NCI-H446 treated with DMSO at 0.1 percent for 48 hours (cell line): Measurements from ENCODE around the gene STYK1.
"Not testable (repeated sequence)": the region's sequence is repeated elsewhere in the genome, so short reads cannot be mapped to it uniquely, and the experiment has no call there.

Experiments used
- DNase-seq: peaks from one replicate; lab custom pipeline; 2025; lab: John Stamatoyannopoulos, UW

STYK1 gene

DNA sequence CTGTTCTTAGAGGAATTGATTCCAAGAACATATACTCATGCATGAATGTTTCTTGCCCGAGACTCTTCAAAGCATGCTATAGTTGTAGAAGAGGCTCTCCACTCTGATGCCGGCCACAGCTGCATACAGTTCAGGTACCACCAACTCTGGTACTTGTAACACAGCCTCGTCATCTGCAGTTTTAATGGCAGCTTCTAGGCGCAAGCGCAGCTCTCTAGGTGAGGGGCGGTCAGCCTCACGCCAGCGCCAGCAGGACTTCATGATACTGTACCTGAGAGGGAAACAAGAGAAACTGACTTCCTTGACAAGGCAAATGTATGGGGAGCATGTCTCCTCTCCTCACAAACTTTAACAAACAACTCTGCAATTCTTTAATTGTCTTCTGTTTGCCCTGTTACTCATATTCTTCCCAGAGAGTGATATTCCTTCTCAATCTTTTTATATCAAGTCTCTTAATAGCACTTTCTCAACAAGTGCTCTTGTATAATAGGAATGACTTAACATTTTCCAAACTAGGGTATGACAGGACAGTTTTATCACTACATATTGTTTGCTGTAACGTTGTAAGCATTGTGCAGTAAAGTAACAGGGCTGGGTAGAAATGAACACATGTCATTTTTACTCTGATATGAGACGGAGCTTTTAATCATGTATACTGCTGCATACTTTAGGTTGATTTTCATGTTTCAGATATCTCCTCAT is 53.6 kb downstream of the STYK1 start:
- no peak for DNase-seq

DNA sequence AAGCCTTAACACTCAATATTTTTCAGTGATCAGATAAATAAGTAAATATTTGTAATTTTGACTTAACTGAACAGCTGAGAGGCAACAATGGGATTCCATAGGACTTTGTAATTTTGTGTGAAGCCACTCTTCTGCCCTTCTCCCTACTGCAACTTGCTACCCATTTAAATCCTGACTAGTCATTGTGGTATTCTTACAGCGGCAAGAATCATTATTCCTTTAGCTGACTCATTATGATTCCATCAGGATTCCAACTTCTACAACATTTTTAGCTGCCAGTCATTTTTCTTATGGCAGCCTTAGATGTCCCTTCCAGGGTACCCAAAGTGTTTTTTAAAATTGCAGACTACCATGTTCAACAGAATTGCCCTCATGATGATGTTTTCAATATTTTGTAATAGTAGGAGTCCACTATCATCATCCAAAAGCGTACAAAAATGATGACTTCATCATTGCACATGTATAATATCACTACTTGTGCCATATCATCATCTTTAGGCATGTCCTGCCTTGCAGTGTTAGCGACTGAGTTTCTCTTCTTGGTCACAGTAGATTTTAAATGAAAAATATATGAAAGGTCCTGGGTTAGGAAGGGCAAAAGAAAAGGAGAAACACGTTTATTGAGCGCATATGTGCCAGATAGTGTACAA is 55.4 kb downstream of the STYK1 start:
- no peak for DNase-seq

DNA sequence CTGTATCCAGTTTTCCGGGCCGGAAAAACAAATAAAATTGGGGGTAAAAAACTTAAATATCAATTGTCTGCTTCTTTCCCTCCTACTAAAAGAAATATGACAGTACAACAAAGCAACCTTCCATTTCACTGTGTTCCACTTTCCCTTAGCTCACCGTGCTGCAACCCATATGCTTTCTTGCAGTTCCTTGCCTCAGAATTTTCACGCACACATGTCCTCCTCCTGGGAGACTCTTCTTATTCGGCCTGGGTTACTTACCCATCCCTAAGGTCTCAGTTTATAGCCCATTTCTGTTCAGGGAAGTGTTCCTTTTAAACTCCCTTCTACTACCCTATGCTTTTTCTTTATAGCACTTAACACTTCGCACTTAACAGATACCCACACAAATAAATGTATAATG is 56.0 kb downstream of the STYK1 start:
- DNase-seq = no peak

DNA sequence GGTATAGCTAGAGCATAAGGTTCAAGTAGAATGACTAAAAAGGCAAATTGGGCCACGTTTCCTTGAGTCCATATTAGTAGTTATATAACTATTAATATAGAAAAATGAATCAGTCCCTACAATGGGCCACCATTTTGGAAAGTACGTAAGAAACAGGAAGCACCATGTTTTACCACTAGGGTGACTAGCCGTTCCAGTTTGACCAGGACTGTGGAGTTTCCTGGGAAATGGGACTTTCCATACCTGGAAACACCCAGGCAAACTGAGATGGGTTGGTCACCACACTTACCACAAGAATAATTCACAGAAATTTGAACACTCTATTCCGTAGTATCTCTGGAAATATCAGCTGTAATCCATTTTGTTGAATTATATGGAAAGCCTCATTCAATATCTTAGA is 58.3 kb downstream of the STYK1 start:
- DNase-seq = no peak

DNA sequence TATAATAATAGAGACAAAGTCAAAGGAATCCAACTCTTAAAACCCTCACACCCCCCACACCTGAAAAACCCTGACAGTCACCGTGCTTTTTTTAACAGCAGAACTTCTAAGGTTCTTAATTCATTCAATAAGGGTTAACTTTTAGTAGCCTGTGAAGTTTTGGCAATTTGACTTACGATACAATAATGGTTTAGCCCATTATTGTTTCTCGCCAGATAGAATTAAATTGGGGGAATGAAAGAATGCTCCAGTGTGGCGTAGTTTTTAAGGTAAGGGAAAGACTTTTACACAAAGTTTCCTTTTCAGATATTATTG is 59.8 kb downstream of the STYK1 start:
- no peak for DNase-seq

DNA sequence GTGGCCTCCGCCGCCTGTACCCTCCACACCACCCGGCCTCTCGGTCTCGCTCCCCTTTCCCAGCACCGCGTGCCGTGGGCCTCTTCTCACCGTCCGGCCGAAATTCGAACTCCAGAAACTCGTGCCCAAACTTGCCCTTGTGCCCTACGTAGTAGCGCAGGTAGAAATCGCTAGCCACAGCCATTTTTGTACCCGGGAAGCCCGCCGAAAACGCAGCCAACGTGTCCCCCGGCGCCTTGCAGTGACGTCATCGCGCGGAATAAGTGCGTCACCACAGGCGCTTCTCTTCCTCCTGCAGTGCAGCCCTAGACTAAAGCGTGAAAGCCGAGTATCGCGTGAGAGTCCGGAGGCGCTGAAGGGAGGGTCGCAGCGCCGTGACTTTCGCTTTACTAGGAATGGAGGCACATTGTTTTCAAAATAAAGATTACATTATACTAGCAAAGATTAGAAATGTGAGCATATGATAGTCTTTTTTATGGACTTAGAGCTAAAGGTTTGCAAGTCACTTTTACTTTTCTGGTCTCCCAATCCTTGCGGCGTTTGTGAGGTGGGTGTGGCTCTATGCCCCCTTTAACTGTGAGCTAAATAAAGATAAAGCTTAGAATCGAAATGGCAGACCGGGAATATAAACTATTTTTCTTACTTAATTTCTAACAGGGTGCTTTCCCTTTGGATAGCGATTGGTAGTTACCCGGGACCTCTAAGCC is 60.4 kb downstream of the STYK1 start, which contains the start of gene MAGOHB:
MAGOHB (minus strand) TSS at position 261 of the 707 bp plus-strand sequence; CDS start at position 184, 77 bp downstream.
- DNase-seq = peak; percentile 88

DNA sequence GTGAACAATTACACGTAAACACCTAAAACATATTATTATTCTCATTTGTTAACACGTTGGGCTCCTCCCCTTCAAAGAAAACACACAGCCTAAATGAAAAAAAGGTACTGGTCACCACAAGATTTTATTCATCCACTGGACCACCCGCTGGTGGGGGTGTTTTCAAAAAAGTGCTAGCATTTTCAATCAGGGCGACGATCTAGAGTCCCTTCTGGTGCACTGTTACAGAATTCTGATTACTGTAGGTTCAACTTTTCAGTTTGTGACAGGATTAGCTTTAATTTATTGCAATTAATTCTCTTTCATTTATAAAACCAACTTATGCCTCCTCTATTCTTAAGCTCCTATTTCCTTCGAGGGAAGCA is 60.9 kb downstream of the STYK1 start:
- DNase-seq = no peak

DNA sequence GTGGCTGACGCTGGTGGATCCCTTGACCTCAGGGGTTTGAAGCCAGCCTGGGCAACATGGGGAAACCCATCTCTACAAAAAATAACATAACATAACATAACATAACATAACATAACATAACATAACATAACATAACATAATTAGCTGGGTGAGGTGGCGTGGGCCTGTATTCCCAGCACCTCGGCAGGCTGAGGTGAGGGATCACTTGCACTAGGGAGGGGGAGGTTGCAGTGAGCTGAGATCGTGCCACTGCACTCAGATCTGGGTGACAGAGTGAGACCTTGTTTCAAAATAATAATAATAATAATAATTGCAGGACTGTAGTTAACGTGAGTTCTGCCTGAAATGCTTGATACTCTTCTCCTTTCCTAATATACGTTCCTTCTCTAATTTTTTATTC is 61.7 kb downstream of the STYK1 start:
- no peak for DNase-seq

DNA sequence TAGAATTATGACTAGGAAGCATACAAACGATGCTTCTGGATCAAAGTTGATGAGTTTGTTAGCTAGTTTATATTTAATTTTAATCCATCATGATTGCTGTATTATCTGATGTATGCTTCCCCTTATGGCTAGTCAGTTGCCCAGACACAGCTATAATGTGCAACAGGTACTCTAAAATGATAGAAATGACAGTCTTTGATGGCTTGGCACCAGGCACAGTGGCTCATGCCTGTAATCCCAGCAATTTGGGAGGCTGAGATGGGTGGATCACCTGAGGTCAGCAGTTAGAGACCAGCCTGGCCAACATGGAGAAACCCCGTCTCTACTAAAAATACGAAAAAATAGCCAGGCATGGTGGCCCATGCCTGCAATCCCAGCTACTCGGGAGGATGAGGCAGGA is 62.6 kb downstream of the STYK1 start:
- not testable (repeated sequence) for DNase-seq

DNA sequence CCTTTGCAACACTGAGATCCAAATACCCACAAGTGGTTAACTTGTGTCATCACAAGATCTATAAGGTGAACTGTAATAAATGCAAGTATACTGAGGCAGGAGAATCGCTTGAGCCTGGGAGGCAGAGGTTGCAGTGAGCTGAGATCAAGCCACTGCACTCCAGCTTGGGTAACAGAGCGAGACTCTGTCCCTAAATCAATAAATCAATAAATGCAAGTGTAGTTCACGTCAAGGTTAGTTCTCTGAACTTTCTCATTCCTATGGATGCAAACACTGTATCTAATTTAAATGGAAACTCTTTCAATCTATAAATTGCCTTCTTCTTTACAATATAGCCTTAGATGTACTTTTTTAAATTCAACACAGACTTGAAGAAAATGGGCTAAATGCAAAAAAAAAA is 63.7 kb downstream of the STYK1 start:
- no peak for DNase-seq

DNA sequence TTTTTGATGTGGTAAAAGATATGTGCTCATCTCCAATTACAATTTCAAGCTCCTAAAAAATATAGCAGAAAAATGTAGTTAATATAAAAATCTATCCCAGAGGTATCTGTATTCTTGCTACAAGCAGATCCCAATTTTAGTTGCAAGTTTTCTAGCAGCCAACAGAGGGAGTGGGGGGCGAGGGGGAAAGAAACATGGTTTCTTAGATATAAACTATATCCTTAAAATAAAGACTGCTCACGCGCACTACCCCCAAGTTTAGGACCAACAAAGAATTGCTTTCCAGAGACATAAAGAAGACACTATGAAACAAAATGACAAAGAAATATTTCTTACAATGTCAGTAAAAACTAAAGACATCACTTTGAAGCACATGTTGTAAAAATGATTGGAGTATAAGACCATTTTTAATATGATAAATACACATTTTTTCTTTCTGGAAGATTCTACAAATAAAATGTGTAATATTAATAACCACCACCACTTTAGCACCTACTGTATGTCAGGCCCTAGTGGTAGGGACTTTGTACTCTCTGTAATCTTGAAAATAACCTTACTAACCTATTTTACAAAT is 65.9 kb downstream of the STYK1 start:
- DNase-seq = no peak

DNA sequence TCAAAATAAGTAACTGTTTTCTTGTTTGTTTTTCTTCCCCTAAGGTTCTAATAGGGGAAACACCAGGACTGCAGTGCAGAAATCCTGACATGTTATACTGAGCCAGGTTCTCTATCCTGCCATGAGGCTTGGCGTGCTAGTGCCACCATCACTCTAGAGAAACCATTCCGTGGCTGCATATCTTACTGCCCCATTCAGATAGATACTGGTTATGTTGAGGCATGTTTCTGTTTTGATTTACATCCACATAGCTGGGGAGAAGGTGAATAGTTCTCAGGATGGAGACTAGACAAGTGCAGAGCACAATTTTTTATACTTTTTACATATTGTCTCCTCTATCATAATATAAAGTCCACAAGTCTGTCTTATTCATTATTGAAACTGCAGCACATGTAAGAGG is 72.0 kb downstream of the STYK1 start:
- no peak for DNase-seq

DNA sequence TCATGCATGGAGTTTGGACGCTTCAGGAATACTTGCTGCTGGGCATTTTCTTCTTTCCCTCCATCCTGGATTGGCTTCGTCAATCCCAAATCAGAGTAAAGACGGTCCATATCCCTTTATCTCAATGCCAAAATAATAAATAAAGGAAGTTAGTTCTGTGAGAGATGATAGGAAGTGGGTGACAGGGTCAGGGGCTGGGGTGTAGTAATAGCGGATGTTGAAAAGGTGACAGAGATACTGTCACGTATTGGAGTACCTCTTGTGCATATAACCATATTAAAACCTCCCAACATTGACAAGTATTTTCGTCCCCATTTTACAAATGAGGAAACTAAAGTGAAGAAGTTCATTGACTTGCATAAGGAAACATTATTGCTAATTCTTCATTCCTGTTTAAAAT is 72.9 kb downstream of the STYK1 start:
- DNase-seq = no peak

DNA sequence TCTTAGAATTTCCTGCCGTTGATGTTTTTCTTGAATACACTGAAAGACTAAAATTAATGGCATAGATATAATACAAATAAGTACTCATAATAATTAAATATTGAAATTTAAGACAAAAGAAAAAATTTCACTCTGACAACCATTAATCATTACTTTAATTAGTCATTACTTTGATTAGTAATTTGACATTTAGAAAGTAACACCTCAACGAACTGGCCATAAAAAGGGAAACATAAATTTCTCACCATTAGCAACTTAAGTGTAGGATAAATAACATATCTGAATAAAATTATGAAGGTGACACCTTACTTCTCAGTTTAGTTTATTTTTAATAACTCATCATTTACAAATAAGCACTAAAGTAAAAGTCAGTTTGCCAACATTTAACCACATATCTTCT is 78.0 kb downstream of the STYK1 start:
- DNase-seq = no peak

DNA sequence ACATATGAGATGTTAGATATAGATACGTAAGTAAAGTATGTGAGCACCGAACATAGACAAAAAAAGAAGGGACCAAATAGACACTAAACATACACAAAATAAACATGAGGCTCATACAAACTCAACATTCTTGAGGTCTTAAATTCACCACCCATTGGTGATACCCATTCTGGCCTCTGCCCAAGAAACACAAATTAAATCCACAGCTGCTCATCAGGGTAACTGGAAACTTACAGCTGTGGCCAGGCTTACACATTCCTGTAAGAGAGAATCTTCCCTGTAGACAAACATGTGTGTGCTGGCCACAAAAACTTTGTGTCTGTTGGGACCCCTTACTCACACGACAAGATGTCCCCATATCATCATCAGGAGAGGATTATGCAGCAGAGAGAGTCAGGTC is 82.9 kb downstream of the STYK1 start:
- DNase-seq = no peak

DNA sequence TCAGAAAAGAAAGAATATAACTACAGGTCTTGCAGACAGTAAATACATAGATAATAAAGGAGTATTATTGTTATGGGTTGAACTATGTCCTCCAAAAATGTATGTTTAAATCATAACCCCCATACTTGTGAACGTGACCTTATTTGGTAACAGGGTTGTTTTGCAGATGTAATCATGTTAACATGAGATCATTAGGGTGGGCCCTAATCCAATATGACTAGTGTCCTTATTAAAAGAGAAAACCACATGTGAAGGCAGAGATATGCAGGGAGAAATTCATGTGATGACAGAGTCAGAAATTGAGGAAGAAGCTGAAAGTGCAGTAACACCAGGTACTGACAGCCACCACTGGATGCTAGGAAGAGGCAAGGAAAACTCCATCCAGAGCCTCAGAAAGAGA is 89.4 kb downstream of the STYK1 start:
- no peak for DNase-seq

DNA sequence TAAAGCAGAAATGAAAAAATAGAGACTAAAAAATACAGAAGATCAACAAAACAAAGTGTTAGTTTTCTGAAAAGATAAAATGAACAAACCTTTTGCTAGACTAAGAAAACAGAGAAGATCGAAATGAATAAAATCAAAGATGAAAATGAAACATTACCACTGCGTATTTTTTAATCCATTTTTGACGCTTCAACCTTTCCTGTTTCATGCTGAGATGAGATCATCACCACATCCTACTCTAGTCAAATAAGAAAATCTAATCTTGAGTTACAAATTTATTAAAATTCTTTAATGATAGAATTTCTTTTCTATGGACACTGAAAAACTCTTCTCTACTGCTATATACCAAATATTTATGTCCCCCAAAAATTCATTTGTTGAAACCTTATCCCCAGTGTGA is 91.1 kb downstream of the STYK1 start:
- no peak for DNase-seq

DNA sequence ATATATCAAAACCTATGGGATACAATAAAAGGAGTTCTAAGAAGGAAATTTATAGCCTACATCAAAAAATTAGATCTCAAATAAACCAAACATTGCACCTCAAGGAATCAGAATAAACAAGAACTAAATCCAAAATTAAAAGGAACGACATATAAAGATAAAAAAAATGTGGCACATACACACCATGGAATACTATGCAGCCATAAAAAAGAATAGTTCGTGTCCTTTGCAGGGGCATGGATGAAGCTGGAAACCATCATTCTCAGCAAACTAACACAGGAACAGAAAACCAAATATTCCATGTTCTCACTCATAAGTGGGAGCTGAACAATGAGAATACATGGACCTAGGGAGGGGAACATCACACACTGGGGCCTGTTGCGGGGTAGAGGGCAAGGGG is 91.7 kb downstream of the STYK1 start:
- not testable (repeated sequence) for DNase-seq

DNA sequence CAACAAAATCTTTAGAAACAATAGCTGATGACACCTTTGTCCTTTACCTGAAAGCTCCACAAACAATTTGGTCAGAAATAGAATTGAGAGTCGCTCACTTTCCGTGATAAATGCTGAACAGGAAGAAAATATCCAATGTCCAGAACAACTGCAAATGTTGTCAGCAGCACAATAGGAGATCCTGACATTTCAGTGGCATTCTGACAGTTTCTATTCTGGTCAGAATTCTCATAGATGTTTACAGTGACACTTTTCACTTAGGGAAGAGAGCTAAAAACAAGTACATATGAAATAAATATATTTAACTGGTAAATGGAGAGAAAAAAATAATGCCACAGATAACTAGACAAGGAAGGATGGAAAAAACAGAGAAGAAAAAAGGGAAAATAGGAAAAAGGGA is 99.5 kb downstream of the STYK1 start:
- DNase-seq = no peak

DNA sequence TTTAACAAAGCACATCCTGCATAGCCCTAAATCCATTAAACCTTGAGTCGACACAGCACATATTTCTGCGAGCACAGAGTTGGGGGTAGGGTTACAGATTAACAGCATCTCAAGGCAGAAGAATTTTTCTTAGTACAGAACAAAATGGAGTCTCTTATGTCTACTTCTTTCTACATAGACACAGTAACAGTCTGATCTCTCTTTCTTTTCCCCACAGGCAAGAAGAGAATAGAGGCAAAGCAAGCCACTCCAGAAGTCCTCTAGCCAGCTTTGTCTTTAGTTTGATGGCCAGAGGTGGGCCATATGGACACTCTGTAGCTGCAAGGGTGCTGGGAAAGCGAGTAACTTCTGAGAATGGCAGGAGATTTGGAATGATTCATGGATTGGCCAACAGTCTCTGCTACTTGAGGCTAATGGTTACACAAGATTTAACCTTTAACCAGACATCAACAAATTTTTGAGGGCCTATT is 101.8 kb downstream of the STYK1 start:
- DNase-seq = not testable (repeated sequence)

DNA sequence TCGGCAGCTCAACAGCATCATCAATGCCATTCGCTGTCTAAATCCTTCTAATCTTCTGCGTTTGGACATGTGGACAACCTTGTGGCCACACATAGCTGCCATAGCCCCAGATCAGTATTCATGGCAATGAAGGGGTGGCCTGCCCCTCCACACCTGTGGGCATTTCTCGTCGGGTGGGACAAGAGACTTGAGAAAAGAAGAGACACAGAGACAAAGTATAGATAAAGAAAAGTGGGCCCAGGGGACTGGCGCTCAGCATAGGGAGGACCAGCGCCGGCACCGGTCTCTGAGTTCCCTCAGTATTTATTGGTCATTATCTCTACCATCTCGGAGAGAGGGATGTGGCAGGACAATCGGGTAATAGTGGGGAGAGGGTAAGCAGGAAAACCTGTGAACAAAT is 102.7 kb downstream of the STYK1 start:
- no peak for DNase-seq
